Stimulated activated CD8-positive, alpha-beta memory T cell treated with anti-CD3 and anti-CD28 coated beads, Interleukin-4, amount 100 ng/mL, for 4 hours (primary cell): ENCODE data around the gene LRFN4.

ENCODE experiments used
- DNase-seq, 2 donors: peaks; one replicate each; pipeline ENCODE4 v3.0.0-alpha.2; 2020; ENCODE audit warnings: low read depth in 2 of 2, low spot score in 1 of 2

LRFN4 gene

DNA sequence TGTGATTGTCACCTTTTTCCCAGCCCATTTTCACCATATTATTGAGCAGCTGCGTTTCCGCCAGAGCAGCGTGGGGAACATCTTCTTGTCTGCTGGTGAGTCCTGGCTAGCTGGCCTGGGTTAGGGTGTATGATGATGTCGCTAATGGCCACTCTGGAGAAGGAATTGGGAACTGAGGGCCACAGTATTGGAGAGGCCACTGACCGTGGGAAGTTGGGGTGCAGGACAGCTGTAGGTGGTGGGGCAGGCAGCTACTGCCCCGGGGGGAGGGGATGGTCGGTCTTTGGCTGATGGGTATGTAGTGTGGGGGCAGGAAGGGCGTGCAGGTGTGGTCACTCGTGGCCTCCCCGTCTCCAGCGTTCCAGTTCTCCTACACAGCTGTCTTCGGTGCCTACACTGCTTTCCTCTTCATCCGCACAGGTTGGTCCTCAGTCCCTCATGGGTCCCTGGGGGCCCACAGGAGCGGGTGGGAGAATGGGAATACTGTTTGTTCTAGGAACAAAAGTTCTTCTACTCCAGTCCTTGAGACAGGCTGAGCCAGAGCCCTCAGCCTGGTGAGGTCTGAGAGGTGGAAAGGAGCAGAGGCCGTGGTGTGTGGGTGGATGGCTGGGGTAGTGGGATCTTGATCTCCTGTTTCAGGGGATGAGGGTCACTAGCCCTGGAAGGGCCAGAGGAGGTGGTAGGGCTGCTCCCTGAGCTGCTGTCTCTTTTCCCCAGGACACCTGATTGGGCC, 11.6 kb upstream of the LRFN4 start:
- no peak for DNase-seq

- no peak for DNase-seq
Observed at GRCh38 chr11:66845876-66846212, 11.0 kb upstream of the LRFN4 start.

DNA sequence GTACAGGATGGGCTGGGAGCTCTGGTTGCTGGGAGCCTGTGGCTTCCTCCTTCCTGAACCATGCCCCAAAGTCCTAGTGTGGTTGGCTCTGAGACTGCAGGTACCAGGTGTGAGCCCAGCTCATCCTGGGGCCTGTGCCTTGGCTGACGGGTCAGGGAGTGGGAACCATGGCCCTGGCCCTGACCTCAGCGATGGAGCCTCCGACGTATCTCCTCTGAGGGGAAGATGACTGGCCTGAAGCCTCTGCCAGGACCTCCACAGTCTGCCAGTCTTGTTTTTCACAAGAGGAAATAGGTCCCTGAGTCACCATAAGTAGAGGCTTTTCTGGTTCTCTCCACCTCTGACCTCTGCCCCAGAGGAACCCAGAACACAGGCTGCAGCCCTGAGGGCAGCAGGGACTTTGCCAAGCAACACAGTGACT, 10.2 kb upstream of the LRFN4 start:
- no peak for DNase-seq

GRCh38 chr11:66847461-66848232, 9.2 kb upstream of the LRFN4 start:
- no peak for DNase-seq

DNA sequence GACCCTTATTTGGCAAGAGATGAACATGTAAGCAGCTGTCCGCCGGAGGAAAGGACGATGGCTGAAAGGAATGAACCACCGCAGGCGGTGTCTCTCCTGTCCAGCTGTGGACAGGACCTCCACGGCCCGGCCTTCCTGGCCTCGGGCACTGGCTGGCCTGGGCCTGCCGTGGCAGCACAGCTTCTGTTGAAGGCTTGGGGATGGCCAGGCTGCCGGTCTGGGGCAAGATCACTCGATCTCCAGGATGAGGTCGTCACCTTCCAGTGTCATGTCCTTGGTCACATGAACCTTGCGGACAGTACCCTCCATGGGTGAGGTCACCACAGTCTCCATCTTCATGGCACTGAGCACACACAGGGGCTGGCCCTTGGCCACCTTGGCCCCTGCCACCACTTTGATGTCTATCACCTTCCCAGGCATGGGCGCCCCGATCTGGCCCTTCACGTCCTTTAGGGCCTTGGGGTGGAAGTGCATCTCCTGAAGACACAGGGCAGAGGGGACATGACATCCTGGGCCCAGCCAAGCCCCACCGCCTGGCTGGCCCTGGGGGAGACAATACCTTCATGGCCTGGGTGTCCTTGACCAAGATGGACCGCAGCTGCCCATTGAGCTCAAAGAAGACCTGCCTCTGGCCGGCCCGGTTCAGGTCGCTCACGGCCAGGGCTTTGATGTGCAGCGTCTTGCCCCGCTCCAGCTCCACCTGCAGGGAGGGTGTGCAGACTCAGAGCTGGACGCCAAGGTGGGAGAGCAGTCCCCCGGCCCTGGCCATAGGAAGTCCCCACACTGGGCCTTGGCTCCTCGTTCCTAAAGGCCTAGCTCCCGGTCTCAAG, 8.0 kb upstream of the LRFN4 start:
- DNase-seq, result no peak

DNA sequence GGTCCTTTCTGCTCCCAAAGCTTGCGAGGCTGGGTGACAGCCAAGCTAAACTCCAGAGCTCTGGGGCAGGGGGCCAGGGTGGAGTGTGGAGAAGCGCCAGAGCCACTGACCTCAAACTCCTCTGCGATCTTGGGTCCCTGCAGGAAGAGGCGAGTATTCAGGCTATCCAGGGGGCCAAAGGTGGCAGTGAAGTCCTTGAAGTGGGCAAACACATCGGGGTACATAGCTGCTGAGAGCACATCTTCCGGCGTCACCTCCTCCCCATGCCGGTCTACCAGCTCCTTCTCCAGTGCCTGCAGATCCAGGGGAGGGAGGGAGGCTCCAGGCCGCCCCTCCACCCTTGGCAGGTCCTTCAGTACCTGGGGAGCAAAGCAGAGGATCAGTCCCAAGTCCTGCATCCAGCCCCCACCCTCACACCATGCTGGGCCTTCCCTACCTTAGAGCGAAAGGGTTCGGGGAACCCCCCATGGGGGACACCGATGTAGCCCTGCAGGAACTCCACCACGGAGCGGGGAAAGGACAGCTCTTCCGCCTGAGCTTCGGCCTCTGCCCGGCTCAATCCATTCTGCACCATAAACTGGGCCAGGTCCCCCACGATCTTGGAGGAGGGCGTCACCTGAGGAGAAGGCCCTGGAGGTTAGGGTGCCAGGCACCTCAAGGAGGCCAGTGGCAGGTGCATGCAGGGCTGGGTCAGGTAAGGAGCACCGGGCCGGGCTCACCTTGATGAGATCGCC, 7.2 kb upstream of the LRFN4 start:
- DNase-seq, result no peak

DNA sequence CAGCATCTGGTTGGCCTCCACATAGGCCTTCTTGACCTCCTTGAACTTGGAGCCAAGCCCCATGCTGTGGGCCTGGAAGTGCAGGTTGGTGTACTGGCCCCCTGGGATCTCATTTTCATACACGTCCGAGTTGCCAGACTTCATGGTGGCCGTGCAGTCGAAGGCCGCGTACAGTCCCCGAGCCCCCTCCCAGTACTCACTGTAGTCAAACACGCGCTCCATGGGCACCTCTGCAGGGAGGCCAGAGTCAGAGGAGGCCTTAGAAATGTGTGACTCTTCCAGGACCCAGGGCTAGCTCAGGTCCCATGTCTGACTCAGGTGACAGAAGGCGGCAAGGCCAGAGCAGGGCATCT, 6.7 kb upstream of the LRFN4 start:
- no peak for DNase-seq

DNA sequence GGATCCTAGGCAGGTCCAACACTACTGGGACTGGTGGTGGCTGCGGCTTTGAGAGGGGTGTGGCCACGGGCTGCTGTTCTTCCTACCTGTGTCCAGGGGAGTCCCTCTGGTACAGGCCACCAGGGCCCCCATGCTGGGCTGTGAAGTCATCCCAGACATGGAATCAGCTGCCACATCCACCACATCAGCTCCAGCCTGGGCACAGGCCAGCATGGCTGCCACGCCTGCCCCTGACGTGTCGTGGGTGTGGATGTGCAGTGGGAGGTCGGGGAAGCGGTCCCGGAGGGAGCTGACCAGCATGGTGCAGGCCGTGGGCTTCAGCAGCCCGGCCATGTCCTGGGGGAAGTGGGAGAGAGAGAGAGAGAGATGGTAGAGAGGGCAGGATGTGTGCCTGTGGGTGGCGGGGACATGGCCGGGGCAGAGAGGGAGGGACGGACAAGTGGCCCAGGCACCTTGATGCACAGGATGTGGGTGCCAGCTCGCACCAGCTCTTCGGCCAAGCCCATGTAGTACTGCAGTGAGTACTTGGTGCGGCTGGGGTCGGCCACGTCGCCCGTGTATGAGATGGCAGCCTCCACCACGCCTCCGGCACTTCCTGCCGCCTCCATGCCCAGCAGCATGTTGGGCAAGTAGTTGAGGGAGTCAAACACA, 6.2 kb upstream of the LRFN4 start:
- DNase-seq, result no peak

DNA sequence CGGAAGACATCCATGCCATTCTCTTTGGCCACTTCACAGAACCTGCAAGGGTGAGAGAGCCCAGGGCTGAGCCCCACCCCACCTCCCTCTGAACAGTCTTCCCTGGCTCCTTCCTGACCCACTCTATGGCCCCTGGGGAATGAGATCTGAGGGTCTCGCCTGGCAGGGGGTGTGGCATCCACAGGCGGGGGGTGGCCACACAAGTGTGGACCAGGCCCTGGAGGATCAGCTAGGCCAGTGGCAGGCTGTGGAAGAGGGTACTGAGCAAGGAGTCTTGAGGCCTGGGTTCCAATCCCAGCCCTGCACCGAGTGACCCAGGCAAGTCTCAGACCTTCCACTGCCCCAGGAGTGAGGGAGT, 5.6 kb upstream of the LRFN4 start:
- no peak for DNase-seq

DNA sequence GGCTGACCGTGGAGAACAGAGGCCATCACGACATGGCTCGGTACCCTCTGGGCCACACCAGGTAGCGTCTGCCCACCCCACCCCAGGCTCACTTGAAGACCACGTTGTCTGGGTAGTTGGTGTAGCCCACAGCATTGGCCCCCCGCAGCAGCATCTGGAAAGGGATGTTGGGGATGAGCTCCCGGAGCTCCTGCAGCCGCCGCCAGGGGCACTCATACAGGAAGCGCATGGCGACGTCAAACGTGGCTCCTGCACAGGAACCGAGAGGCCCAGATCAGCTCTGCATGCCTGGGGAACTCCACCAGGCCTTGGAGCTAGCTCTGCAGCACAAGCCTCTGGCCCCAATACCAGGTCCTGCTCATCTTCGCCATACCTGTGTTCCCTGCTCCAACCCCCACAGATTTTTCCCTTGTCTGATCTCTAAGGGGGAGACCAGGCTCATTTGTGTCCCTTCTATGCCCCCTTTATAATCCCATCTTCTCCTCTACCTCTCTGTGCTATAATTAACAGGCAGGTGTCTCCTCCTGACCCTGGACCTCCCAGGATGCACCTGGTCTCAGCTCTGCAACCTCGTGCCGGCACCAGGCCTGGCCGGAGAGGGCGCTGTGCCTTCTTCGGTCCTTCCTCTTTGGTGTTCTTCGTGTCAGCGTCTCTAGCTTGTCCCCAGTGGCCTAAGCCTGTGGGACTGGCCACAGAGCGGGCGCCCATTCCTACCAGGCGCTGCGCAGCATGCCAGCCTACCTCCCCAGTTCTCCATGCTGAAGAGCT, 5.0 kb upstream of the LRFN4 start:
- no peak for DNase-seq

DNA sequence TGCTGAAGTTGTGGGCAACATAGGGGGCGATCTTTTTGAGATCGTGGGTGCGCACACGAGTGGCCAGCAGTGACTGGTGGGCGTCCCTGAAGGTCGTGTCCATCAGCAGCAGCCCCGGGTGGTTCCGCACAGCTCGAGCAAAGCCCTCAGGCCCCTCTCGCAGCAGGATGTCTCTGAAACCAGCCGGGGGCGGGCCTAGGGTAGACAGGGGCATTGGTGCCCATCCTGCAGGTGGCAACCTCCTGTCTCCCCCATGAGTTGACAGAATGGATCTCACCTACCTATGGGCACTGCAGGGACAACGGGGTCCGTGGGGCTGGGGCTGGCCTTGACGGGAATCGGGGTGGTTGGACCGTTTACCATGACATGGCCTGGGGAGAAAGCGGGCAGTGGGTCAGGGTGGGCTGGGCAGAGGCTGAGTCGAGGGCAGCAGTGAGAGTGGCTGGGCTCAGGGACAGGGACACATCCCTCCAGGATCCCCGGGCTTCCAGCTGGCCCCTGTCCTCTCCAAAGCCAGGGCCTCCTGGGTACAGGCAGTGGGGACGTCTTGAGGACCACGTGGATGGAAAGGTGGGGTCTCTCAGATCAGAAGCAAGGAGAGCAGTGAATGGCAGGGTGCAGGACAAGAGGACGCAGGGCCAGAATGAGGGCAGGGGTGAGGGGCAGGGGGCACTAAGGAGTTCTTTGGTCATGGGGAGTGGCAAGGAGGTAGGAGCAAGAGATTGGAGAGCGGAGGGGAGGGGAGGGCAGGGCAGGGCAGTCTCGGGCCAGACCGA, 4.2 kb upstream of the LRFN4 start:
- no peak for DNase-seq

DNA sequence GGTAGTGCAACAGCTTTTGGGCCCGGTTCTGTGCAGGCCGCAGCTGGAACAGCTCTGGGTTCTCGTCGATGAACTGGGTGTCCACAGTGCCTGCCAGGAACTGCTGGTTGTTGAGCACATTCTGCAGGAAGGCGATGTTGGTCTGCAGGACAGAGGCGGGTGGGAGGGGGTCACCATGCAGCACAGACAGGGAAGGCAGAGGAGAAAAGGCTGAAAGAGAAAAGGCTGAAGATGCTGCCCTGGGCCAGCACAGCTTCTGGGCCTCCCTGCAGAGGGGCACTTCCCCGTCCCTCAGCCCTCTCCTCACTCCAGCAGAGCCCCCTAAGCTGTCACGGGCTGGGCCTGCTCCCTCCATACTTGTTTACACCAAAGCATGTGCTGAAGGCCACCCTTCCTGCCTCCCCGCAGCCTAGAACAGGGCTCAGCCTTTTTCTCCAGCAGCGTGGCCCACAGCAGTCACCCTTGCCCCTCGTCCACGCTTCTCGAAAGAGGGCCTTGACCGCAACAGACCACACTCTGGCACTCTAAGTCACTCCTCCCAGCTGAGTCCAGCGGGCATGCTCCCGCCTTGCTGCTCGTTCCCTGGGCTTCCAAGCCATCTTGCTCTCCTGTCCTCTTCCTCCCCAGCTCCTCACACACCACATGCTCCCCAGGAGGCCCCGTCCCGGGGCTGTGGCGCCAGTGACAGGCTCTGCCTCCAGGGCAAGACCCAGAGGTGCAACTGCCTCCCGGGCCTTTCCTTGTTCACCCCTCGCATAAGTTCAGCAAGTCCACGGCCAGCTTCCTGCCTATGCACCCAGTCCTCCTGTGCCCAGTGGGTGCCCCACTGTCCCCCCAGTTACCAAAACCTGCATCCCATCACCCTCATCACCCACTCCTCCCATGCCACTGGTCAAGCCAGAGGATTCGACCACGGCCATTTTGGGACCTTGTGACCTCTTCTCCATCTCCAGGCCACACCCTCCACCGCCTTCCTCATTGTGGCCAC, 3.3 kb upstream of the LRFN4 start:
- no peak for DNase-seq

DNA sequence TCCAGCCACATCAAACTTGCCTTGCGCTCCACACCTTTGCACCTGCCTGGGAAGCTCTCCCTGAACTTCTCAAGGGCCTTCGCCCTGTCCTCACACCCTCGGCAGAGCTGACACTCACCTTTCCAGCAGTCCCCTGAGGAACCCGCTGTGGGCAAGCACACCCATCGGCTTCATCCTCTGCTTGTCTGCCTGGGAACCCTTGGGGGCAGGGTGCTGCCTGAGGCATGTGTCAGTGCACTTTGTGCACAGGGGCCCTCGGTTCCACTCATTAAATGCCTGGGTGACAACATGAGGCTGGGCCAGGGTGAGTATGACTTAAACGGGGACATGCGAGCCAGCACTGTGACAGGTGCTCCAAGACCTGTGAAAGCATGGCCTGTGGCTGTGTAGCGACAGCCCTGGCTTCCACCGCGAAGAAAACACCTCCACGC, 2.6 kb upstream of the LRFN4 start:
- DNase-seq, result no peak

DNA sequence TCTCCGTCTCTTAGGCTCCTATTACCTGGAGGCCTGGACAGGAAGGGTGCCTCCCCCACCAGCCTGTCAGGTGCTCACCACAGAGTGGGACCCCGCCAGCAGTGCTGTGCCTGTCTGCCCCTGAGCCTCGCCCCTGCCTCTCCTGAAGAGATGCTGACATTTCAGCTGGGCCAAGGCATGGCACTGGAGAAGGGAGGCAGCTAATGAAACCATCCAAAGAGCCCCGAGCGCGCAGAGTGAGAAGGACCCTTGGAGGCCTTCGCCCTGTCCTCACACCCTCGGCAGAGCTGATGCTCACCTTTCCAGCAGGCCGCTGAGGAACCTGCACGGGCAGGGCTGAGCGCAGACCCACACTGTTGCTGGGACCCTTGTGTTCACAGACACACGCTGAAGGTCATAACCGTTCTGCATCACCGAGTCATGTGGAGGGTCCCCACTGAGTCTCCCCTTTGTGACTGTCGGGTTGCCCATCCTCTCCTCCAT, 2.1 kb upstream of the LRFN4 start:
- DNase-seq, result no peak

DNA sequence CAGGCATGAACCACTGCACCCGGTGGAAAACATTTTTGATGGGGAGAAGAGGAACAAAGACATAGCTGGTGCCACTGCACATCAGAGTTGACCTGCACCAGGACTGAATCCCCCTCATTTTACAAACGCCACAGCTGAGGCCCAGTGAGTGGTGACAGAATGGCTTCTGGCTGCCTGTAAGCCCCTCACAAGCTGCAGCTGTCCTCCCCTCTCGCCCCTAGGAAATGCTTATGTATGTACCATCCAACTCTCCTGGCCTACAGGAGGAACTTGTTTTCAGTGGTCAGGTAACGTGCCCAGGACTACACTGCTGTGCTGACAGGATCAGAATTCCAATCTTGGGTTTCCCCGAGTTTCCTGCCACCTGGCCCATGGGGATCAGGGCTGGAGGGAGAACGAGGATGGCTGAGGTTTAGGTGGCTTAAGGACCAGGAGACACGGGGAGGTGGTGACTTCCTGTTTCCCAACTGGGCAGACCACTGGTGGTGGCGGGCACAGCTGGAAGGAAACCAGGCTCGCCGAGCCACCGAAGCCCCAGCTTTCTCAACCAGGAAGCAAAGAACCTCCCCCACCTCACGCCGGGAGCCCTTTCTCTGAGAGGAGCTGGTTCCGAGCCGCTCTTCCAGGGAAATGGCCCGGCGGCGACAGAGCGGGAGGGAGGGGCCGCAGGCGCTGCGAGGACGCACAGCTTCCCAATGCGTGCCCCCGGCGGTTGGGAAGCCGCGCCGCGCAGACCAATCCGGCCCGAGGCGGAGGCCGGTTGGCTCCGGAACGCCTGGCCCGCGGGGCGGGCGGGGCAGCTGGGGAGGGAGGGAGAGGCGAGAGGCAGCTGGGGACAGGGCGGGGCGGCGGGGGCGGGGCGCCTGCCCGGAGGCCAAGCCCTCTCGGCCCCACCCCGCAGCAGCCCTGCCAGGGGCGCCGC, 1.0 kb upstream of the LRFN4 start:
- no peak for DNase-seq

- no peak for DNase-seq
Observed at GRCh38 chr11:66857234-66857926, 516 bp downstream of the LRFN4 start.

- no peak for DNase-seq
Observed at GRCh38 chr11:66857927-66858185, 992 bp downstream of the LRFN4 start.
